Spleen (tissue), 11 donors: ENCODE results near the gene KHK. TPM values are rescaled to one million over a fixed set of nuclear protein-coding genes. Genes with fewer than 3 reads are reported as not detected.

Source experiments
- DNase-seq: peaks from one replicate; pipeline ENCODE4 v3.0.0-alpha.2; 2020
- H3K27ac ChIP-seq, 8 donors: fragments of 200-600 bp; sonication (generic) in 7 of 8; 1 replicate in 4 of 8; 2 replicates in 4 of 8; pipeline versions ENCODE4 v1.5.0 to v1.8.0; 2016 to 2021; ENCODE audit warnings: inconsistent platforms in 4 of 8, mild to moderate bottlenecking in 4 of 8, moderate library complexity in 1 of 8
- H3K27me3 ChIP-seq, 7 donors: fragments of 200-600 bp; sonication (generic) in 6 of 7; replicated peaks in 1 of 7; 1 replicate in 4 of 7; 2 replicates in 3 of 7; pipeline versions ENCODE4 v1.5.0 to v1.8.0; 2016 to 2021; ENCODE audit warnings: inconsistent platforms in 3 of 7, mild to moderate bottlenecking in 1 of 7
- H3K36me3 ChIP-seq, 6 donors: fragments of 200-600 bp; sonication (generic) in 5 of 6; 1 replicate in 4 of 6; 2 replicates in 2 of 6; pipeline versions ENCODE4 v1.5.0 to v1.8.0; 2016 to 2021; ENCODE audit warnings: inconsistent platforms in 2 of 6
- H3K4me1 ChIP-seq, 6 donors: fragments of 200-600 bp; sonication (generic) in 5 of 6; 1 replicate in 3 of 6; 2 replicates in 3 of 6; pipeline versions ENCODE4 v1.5.0 to v1.8.0; 2016 to 2021; ENCODE audit warnings: inconsistent platforms in 3 of 6
- H3K4me3 ChIP-seq, 8 donors: fragments of 200-600 bp; sonication (generic) in 7 of 8; 1 replicate in 4 of 8; 2 replicates in 4 of 8; pipeline versions ENCODE4 v1.5.0 to v1.8.0; 2016 to 2021; ENCODE audit warnings: inconsistent platforms in 4 of 8, mild to moderate bottlenecking in 4 of 8, moderate library complexity in 2 of 8
- H3K9me3 ChIP-seq, 8 donors: fragments of 200-600 bp; sonication (generic) in 7 of 8; 1 replicate in 4 of 8; 2 replicates in 4 of 8; pipeline versions ENCODE4 v1.5.0 to v1.8.0; 2016 to 2021; ENCODE audit warnings: inconsistent platforms in 4 of 8
- POLR2A ChIP-seq, 3 donors: fragments of 450-650 bp; IDR thresholded peaks; one replicate each; pipeline ENCODE4 v1.5.1; 2017; ENCODE audit warnings: antibody characterized with exemption in 3 of 3, mild to moderate bottlenecking in 1 of 3
- POLR2AphosphoS5 ChIP-seq, 3 donors: sonication (generic); formaldehyde crosslinking; IDR thresholded peaks; one replicate each; pipeline ENCODE4 v1.5.1; 2017; ENCODE audit warnings: antibody characterized with exemption in 3 of 3
- WGBS, 5 donors: extraction: QIAGEN DNeasy Blood & Tissue Kit in 3 of 5; methylation state at CpG; one replicate each; pipeline versions ENCODE4 v1.1.5 to v1.1.7; 2013 to 2018; 5-methylcytosine and 5-hydroxymethylcytosine counted together
- intact Hi-C: fragments of 100-400 bp; cut with DNase I; formaldehyde crosslinking; loops from one replicate; pipeline ENCODE4 v1.15.0; 2023; ENCODE audit warnings: low total_unique reads
- polyA plus RNA-seq, 3 donors: library from polyadenylated mRNA; stranded (reverse); fragments of 200-250 nt; gene quantifications; one replicate each; pipeline ENCODE4 v1.2.1, GENCODE V29; 2013
- total RNA-seq, 7 donors: library from RNA; depleted of rRNA in 3 of 7; stranded (reverse); fragments of >200 nt in 3 of 7; fragmentation: NEBNext Ultra II Directional in 4 of 7; extraction: Animal tissue kit (Norgen Biotek cat#: 25700) in 4 of 7; gene quantifications; one replicate each; pipeline versions ENCODE4 v1.1.0 to v1.2.1, GENCODE V29; 2016 to 2021
- TF ChIP-seq, protein P1 (sequence below), 11 experiments: fragments of 200-600 bp in 7 of 11; fragments of 450-650 bp in 4 of 11; sonication (generic) in 4 of 11; IDR thresholded peaks in 8 of 11; conservative IDR thresholded peaks in 3 of 11; 1 replicate in 7 of 11; 2 replicates in 4 of 11; pipeline versions ENCODE4 v1.4.0 to v1.8.0; 2016 to 2021; ENCODE audit warnings: antibody characterized with exemption in 11 of 11, inconsistent platforms in 4 of 11, mild to moderate bottlenecking in 1 of 11
- donor health status: healthy with polysubstance abuse.
- donor health status: DM: no; HTN: no; CAD: no; lungs with moderate emphysema.
- donor health status: DM: no; HTN: no; CAD: no.
- donor health status: Bipolar disorder and iron deficiency.
- donor health status: healthy.
- donor health status: DM: no; HTN: no; CAD: no.
- donor health status: DM: yes; HTN: yes; CAD: no.

KHK gene
- total and polyA plus RNA-seq, 10 donors = 3.3 to 8.3 (median 4.0) TPM

- DNase-seq = peak; percentile 86
- Histone ChIP-seq H3K4me1 (peaks cover 0 to 22% (median 14%) of the 10 kb centered on the region in 6 donors), H3K9me3 (no peaks in the 10 kb centered on the region), H3K4me3 (peak overlapping the region in 7 of 8 donors; percentile 20 to 69 (median 36)), H3K36me3 (peaks cover 0 to 3% (median 0%) of the 10 kb centered on the region in 6 donors), H3K27ac (peak overlapping the region in 2 of 8 donors; percentile 37 to 54), H3K27me3 (no peaks in the 10 kb centered on the region)
- intact Hi-C loops = loop anchor here (5.0 kb wide), 2 partner anchors 96 to 181 kb away; partner anchors contain the start of gene DNAJC5G
- 26 to 57% (median 30%) methylated on average over 10 to 18 of the region's 18 CpGs for WGBS, 5 donors
- TF ChIP-seq POLR2AphosphoS5 (IDR thresholded peaks at IDR 0.05) = peak in 2 of 3 donors; percentile 45 to 61
- TF ChIP-seq POLR2A (IDR thresholded peaks at IDR 0.05) = no peak
These were observed 9.4 kb downstream of the KHK start for GRCh38 chr2:27095745-27096651.

- DNase-seq = no peak
- TF ChIP-seq, protein P1, sequence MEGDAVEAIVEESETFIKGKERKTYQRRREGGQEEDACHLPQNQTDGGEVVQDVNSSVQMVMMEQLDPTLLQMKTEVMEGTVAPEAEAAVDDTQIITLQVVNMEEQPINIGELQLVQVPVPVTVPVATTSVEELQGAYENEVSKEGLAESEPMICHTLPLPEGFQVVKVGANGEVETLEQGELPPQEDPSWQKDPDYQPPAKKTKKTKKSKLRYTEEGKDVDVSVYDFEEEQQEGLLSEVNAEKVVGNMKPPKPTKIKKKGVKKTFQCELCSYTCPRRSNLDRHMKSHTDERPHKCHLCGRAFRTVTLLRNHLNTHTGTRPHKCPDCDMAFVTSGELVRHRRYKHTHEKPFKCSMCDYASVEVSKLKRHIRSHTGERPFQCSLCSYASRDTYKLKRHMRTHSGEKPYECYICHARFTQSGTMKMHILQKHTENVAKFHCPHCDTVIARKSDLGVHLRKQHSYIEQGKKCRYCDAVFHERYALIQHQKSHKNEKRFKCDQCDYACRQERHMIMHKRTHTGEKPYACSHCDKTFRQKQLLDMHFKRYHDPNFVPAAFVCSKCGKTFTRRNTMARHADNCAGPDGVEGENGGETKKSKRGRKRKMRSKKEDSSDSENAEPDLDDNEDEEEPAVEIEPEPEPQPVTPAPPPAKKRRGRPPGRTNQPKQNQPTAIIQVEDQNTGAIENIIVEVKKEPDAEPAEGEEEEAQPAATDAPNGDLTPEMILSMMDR (IDR thresholded peaks at IDR 0.05 in 8 of 11, conservative IDR thresholded peaks at IDR 0.05 in 3 of 11) = no peak
- TF ChIP-seq POLR2A (IDR thresholded peaks at IDR 0.05) (no peak), POLR2AphosphoS5 (IDR thresholded peaks at IDR 0.05) (no peak)
- peaks cover 0 to 3% (median 0%) of the 10 kb centered on the region in 6 donors for H3K36me3 ChIP-seq
- H3K27me3 ChIP-seq = no peaks in the 10 kb centered on the region
- H3K4me3 ChIP-seq = peak overlapping the region in 1 of 8 donors; percentile 69
- 58 to 76% (median 71%) methylated on average over 3 of the region's 3 CpGs for WGBS, 5 donors
- H3K27ac ChIP-seq = peak overlapping the region in 2 of 8 donors; percentile 37 to 54
- H3K9me3 ChIP-seq = no peaks in the 10 kb centered on the region
- intact Hi-C loops = loop anchor here (5.0 kb wide), 2 partner anchors 95 to 180 kb away; partner anchors contain the start of gene DNAJC5G
- peaks cover 0 to 22% (median 14%) of the 10 kb centered on the region in 6 donors for H3K4me1 ChIP-seq
These were observed 10.3 kb downstream of the KHK start for GRCh38 chr2:27096748-27097297.

- Histone ChIP-seq H3K27ac (no peak overlapping the region), H3K36me3 (peaks cover 0 to 3% (median 0%) of the 10 kb centered on the region in 6 donors), H3K27me3 (no peaks in the 10 kb centered on the region), H3K4me1 (peaks cover 0 to 22% (median 14%) of the 10 kb centered on the region in 6 donors), H3K4me3 (no peak overlapping the region), H3K9me3 (no peaks in the 10 kb centered on the region)
- intact Hi-C loops = loop anchor here (5.0 kb wide), 2 partner anchors 95 to 180 kb away; partner anchors contain the start of gene DNAJC5G
- no peak for TF ChIP-seq POLR2A (IDR thresholded peaks at IDR 0.05)
- TF ChIP-seq, protein P1 (IDR thresholded peaks at IDR 0.05 in 8 of 11, conservative IDR thresholded peaks at IDR 0.05 in 3 of 11) = peak in 1 of 11 experiments; percentile 9
- 87 to 94% (median 91%) methylated on average over 12 to 14 of the region's 14 CpGs for WGBS, 5 donors
- no peak for DNase-seq
These were observed 10.8 kb downstream of the KHK start for GRCh38 chr2:27097341-27097740.

DNA sequence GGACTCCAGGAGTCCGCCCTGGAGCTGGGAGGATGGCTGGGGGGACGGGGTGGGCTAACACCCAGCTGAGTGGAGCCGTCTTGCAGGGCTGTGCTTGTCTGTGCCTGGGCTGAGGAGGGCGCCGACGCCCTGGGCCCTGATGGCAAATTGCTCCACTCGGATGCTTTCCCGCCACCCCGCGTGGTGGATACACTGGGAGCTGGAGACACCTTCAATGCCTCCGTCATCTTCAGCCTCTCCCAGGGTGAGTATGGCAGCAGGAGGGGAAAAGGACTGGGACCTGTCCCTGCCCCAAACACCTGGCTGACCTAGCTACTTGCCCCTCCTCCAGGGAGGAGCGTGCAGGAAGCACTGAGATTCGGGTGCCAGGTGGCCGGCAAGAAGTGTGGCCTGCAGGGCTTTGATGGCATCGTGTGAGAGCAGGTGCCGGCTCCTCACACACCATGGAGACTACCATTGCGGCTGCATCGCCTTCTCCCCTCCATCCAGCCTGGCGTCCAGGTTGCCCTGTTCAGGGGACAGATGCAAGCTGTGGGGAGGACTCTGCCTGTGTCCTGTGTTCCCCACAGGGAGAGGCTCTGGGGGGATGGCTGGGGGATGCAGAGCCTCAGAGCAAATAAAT is 12.9 kb downstream of the KHK start:
- Histone ChIP-seq H3K9me3 (no peaks in the 10 kb centered on the region), H3K27me3 (peaks cover 0 to 10% (median 0%) of the 10 kb centered on the region in 7 donors), H3K4me1 (peaks cover 0 to 22% (median 14%) of the 10 kb centered on the region in 6 donors), H3K4me3 (no peak overlapping the region), H3K36me3 (peaks cover 0 to 3% (median 0%) of the 10 kb centered on the region in 6 donors), H3K27ac (no peak overlapping the region)
- intact Hi-C loops = loop anchor here (5.0 kb wide), 2 partner anchors 93 to 178 kb away; partner anchors contain the start of gene DNAJC5G
- WGBS, 5 donors = 87 to 96% (median 94%) methylated on average over 9 to 19 of the region's 19 CpGs
- no peak for TF ChIP-seq POLR2A (IDR thresholded peaks at IDR 0.05)
- TF ChIP-seq POLR2AphosphoS5 (IDR thresholded peaks at IDR 0.05) = no peak
- TF ChIP-seq, protein P1 (IDR thresholded peaks at IDR 0.05 in 8 of 11, conservative IDR thresholded peaks at IDR 0.05 in 3 of 11) = no peak
- DNase-seq = no peak
